ENCODE results near the gene HEPHL1.

The HEPHL1 gene

DNA sequence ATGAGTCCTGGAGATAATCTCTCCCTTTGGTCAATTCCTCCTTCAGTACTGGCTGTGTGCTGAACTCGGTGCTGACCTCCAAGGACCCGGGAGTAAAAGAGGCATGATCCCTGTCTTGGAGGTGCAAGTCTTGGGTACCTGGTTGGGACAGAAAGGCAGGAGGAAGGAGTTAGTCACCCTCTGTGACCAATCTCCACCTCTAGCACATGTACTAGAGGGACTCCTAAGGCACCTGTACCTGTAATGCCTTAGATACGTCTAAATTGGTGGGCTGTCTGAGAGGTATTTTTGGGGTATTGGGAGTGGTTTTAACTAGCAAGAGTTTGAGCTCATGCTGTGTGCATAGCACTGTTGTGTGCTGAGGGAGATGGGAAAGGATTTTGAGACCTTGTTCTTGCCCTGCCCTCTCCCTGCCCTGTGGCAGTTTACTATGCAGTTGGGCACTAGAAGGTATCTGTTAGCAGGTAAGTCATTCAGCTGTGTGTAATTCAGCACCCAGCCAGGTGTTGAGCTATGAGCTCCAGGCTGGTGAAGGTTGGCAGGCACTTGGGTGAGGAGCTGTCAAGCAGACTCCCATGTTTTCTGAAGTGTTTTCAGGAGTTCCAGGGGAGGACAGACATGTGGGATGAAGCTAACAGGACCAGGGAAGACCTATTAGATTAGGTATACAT, 110.0 kb downstream of the HEPHL1 start:
- peak in 1 of 2 experiments; percentile 28 for DNase-seq

DNA sequence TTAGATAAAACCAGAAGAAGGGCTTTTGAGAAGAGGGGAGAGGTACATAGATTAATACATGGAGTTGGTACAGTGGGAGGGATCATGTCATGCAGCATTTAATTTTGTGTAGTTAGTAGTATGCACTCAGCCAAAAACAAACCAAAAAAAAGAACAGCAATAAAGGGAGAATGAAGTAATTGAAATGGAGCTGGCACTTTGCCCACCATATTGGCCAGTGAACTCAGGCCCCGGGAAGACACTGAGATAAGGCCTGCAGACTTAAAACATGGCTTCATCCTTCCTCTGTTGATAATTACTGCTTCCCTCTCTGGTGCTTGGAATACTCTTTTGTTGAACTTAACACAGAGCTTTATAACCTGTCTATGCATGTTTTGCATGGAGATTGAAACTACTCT, 110.6 kb downstream of the HEPHL1 start:
- DNase-seq: no peak

DNA sequence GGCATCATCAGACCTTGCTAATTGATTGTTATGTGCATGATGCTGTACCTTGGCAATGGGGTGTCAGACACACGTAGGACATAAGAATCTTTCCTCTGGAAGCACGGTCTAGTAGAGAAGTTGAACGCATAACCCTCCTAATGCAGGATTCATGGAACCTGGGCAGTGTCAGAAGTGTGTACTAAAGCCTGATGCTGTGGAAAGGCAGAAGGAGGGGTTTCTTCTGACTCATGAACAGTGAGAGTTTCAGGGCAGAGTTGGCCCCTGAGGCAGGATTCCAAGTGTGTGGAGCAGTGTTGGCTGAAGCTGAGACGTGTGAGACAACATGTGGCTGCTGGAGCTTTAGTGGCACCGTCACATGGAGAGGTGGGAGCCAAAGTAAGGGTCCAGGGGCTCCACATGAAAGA, 111.0 kb downstream of the HEPHL1 start:
- DNase-seq: no peak

DNA sequence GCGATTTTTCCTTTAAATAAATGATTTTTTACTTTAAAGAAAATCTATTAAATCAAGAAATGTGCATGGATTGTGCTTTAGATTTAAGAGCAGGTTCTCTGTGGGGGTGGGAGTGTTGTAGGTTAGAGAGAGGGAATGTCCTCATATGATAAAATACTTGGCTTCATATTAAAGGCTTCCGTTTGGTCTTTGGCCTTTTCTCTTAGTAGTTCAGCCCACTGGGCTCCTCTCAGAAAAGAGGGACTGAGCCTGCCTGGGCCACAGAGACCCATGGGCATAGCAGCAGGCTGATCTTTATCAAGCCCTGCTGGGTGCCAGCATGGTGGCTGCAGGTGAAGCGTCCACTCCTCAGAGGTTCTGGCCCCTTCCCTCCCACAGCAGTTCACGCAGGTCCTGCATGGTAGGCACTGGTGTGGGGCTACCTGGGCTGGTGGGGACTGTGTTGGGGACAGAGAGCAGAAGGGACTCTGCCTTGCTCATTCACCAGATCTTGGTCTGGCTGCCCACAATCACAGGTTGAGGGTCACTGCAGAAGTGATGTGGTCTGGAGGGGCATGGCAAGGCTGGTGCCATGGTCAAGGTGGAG, 111.8 kb downstream of the HEPHL1 start:
- DNase-seq: no peak

DNA sequence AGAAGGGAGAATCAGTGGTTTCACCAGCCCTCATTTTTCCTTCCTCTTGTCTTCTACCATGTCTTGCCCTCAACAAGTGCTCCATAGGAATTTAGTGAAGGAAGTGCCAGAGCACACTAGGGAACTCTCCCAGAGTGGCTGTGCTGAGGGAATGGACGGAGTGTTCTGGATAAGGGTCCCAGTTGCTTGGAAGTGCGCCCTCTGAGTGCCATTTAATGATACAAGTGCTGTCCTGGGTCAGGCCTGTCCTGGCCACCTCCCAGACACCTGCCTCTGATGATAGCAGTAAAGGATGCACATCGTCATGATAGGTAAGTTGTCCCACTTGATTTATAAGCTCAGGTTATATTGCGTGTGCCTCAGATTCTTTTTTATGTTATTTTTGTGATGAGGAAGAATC, 112.6 kb downstream of the HEPHL1 start:
- no peak for DNase-seq

DNA sequence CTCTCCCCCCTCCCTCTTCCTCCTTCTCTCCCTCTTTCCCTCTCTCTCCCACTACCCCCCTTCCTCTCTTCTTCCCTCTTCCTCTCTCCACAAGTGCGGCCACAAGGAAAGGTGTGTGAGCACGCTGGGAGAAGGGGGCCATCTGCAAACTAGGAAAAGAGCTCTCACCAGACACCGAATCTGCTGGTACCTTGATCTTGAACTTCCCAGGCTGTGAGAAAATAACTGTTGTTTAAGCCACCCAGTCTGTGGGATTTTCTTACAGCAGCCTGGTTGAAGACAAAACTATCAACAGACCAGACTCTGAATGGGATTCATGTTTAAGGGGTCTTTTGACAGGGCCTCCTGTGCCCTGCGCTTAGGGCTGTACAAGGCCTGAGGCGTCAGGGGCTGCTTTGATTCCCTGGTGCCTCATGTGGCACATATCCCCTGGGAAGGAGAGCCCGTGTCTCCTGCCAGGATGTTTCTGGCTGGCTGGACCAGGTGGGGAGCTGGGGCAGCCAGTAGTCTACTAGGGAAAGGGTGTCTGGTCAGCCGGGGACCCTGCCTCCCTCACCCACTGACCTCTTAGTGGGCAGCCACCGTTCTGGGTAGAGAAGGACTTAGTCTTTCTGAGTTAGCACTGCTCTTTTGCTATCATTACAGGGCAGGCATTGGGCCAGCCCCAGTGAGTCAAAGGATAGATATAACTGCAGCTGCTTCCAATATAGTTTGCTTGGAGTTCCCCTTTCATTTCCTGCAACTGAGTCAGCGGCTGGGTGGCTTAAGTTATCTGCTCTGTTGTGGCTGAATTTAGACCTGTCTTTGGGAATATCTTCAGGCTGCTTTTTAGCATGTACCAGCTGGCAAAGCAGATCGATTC, 113.7 kb downstream of the HEPHL1 start:
- DNase-seq: no peak

DNA sequence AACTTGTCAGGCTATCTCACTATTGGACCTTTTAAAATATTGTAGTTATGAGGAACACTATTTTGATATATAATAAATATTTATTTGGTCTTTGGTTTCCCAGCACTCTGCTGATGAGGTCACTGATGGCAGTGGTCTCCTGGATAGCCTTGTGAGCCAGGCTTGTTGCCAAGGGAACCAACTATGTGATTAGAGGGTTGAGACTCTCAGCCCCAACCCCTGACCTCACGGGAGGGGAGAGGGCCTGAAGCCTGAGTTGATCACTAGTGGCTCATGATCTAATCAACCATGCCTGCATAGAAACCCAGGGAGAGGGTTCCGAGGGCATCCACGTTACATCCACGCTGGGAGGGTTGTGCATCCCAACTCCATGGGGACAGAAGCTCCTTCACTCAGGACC, 118.3 kb downstream of the HEPHL1 start:
- DNase-seq: no peak

DNA sequence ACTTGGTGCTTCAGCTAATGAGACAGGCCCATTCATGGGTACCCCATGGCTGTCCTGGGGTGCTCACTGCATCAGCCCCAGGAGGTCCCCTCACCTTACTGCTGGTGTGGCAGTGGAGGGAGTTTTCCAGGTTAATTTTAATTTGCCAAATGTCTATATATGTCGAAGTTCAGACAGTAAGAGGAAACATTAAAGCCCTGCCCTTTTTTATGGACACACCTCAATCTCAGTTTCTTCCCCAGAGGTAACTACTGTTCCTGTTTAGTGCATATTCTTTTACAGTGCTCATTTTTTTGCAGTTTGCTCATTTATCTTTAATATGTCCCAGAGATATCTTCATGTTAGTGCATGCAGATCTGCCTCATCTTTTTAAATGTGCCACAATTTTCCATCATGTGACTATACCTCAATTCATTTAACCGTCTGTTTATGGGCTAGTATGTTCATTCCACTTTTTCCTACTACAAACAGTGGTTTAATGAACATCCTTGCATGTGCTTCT, 119.1 kb downstream of the HEPHL1 start:
- DNase-seq: no peak

DNA sequence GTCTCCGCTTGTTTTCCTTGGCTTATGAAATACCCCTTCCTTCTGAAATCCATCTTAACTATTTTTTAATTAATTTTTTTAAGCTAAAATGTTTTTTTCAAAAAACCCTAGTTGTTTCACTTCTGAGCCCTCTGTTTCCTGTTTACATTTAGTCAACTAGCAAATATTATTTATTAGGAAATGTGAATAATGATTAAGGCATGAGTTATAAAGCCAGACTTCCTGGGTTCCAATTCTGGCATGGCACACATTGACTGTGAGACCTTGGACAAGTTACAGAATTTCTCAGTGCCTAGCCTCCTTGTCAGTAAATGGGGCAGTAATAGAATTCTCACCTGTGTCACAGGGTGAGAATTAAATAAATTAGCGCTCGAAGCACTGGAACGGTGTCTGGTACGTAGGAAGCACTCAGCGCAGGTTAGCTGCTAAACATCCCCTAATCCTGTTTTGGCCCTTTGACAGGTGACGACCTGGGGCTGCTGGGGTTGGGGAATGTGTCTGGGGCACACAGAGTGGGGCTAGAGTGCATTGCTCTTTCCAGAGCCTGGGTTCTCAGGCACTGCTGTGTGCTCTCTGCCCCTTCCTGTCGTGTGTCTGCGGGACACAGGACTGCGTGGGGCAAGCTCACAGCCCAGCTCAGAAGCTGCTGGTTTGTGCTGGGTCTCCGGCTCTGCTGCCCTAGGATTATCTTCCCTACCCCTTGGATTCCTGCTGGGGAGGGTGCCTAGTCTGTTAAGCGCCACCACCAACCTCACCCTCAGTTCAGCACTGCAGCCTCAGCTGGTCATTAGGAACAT, 120.6 kb downstream of the HEPHL1 start:
- no peak for DNase-seq

DNA sequence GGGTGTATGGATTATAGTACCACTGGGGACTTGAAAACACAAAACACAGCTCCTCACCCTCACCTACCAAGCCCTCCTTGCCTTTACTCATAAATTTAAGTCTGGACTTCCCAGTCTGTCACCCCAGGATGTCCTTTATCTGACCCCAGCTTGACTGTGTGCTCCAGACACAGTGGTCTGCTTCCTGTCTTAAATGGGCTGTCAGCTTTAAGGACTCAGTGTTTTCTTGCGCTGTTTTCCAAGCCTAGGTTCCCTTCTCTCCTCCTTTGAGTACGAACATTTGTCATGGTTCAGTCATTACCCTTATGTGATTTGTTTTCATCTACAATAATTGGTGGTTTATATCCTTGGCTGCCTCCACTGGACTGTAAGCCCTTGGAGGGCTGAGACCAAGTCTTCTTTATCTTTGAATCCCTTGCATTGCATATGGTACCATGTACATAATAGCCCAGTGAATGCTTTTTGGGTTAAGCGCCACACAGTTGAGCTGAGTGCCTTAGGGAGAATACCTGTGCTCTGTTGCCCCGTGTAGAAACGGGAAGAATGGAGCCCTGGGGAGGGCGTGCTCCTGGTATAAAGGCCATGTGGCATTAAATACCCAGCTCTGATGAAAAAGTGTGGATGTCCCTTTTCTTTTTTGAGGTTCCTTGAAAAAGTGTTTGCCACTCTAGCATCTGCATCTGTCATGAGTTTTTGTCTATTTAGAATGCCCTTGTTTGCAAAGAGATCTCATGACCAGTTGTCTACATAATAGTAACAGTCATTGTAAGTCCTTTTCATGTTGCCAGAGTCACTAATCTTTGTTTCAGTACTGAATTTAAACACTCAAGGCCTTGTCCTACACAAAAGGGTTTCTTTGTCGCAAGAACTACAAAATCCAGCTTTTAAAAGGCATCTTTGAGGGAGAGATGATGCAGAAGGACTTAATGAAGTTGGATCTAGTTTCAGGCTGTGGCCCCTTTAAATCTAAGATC, 121.4 kb downstream of the HEPHL1 start:
- DNase-seq: no peak

DNA sequence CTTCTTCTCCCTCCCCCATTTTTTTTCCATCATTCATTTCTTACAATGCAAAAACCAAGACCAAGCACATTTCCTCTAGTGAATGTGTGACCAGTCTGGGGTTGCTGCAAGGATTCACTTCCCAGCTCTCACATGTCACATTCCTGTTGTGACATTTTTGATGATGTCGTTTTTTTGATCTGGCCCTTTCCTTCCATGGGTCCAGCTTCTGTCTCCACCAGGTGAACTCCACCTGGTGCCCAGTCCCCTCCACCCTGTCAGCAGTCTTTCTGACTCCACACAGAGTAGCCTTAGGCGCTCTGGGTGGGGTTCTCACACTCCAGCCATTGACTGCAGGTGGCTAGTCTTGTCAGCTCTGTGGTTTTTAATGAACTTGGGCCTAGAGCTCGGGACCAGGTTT, 123.1 kb downstream of the HEPHL1 start:
- no peak for DNase-seq

DNA sequence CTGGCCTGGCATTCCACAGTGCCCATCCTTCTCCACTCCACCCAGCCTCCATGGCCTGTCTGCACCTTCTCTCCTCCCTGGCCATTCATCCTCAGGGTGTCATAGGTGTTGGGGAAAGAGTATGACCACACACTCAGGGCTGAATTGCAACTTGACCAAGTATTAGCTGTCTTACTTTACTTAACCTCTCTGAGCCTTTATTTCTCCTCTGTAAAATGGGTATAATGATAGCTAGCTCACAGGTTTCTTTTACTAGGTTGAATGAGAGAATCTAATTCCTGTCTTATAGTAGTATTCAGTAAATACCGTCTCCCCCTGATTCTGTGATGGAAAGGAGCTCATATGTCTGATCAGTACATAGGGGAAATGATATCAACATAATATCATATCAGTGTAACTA, 123.5 kb downstream of the HEPHL1 start:
- DNase-seq: no peak

DNA sequence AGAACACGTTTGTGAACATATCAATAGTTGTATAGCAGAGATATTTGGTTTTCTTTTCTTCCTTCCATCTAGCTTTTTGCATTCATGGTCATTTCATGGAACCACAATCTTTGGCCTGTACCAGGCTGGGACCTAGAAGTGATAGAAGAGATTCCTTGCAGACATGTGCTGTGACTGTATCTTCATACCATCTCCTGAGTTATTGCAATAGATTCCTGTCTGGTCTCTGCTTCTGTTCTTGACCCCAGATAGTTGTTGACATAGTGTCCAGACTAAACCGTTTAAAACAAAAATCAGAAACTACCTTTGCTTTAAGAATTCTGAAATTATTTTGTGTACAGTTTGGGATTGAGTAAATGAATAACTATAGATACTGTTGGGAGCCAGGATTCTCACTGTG, 124.3 kb downstream of the HEPHL1 start:
- DNase-seq: no peak

DNA sequence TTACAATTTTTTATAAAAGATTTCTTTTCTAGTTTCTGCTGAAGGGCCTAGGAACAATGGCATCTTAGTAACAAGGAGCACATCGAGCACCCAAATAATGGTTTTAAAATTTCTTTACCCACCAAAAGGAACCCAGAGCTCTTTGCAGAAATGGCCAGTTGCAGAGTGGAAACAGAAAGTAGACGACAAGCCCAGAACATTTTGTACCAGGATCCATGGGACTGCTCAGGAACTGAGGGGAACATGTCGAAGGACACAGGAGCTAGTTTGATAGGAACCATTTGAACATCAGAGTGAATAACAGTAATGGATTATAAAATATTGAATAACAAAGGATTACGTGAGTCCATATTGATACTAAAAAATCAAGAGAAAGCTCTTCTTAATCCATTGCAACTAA, 124.8 kb downstream of the HEPHL1 start:
- DNase-seq: no peak

DNA sequence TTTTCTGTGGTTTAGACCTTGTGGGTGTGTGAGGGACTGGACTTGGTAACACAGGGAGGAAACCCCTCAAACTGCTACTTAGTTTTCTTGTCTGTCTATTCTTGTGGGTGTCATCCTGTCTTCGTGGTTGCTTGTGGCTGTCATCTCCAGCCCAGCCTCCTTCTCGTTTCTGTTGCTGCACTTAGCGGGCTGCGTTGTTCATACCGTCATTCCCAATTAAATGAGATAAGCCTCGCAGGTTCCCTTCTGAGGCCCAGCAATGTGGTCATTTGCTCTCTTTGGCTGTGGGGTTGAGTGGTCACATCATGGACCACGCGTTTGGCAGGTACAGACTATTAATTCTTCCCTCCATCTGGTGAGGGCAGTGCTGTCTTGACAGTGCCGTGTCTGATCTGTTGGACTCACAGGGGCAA, 126.3 kb downstream of the HEPHL1 start:
- DNase-seq: no peak

DNA sequence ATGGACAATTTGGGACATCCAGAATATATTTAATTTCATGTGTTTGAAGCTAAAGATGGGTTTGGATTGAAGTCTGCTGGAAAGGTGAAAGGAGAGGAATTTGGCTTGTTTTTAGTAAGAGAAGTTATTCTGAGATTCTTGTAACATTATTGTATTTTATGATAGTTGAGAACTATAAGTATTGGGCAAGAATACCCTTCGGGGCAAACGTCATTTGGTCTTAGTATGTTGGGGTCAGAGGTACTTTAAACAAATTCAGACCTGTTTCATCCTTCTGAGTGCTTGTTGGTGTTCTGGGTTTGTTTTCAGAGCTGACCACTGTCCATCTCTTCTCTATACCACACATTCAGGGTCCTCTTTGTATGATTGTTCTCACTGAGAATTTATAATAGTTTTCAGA, 127.0 kb downstream of the HEPHL1 start:
- no peak for DNase-seq

DNA sequence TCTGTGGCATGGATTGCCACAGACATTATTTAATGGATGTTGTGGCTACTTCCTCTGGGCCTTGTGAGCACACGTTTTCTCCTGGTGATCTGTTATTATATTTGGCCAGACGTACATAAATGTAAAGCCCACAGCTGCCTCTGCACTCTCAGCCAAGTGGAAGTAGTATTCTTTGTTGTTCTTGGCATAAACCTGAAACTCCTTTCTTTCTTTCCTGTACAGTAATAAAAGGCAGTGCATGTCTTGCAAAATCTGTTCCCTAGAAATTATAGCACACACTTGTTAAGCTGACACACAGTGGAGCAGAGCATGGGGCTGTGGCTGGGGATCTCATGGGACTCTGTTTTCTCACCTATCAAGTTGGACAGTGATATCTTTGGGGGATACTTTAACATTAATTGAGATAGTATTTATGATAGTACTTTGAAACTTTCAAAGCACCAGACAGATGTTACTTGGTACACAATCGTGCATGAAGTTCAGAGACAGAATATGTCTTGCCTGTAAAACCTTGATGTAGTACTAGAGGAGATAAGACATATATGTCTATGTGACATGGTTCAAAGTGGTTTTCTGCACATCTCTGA, 128.4 kb downstream of the HEPHL1 start:
- DNase-seq: no peak

DNA sequence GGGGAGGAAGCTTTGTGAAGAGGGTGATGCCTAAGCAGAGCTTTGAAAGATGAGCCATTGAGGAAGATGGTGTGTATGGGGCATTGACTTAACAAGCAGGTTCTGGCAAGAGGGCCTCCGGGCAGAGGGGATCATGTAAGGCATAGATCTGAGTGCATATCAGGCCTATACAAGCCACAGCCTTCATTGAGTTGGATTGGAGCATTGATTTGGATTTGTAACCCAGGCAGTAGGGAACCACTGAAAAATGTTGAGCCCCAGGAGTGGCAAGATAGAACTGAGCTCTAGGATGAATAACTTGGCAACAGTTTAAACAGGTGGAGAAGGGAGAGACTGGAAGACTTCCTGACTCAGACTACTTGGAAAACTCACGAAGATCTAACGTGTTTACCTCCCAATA, 128.9 kb downstream of the HEPHL1 start:
- no peak for DNase-seq

DNA sequence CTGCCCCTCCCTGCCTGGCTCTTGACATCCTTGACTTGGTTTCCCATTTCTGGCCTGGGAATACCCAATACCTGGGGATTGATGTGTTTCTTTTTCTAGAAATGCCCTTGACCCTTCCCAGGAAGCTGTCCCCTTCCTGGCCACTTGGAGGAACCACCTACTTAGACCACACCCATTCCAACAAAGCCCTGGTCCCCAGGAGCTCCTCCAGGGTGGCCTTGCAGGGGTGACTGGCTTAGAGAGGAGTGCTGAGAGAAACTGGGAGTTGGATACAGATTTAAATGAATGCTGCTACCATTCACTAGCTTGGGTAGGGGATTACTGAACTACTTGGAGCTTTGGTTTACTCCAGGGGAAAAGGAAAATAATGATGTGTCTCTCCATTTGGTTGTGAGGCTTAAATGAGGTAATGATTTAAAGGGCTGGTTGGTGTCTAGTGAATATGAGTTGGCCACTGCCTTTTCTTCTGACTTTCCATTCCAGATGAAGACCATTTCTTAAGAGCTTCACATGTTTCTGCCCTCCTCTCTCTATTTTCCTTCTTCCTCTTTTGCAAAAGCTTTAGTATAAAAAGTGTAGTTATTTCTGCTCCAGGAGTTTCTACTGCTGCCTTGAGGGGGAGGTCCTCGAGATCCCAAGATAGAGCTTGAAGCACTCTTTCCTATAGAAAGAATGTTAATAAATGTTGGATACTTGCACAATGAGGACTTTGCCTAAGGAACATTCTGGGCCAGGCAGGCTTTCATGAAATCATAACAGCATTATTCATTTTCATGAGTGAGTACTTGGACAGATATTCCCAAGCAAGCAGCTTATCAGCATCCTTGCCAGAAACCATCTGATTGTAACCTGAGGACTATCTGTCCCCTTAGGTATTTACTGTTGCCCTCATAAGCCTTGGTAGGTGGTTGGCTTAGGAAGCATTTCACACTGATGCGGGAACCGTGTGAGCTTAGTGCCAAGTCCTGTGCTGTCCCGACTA, 129.8 kb downstream of the HEPHL1 start:
- no peak for DNase-seq
